NOMO-1 treated with dmso at 0.1 percent for 144 hours (cell line): ENCODE measurements around the gene PPP4R4.
A peak's percentile ranks its signal among the peaks of the same experiment; 100 is the strongest.
"Not testable (repeated sequence)": the region's sequence is repeated elsewhere in the genome, so short reads cannot be mapped to it uniquely, and the experiment has no call there.

Experiments
- DNase-seq: peaks from one replicate; lab custom pipeline; 2025; ENCODE audit not compliant: unreplicated experiment; lab: John Stamatoyannopoulos, UW

PPP4R4 gene

DNA sequence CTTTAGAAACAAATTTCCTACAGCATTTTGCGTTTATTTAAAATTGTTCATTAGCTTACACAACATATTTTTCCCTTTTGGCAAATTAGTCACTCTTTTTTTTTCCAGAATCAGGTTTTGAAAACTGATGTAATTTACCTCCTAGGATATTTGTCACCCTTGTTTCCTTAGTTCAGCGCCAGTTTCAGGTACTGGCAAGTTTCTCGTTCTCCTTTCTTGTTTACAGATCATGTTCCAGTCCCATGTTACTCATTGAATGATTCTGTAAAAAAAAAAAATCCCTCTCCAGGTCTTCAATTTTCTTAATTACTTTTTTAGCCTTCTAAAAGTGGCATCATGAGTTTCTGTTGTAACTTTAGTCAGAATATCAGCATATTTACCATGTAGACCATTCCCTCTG lies 2.7 kb downstream of the PPP4R4 start:
- DNase-seq = no peak

DNA sequence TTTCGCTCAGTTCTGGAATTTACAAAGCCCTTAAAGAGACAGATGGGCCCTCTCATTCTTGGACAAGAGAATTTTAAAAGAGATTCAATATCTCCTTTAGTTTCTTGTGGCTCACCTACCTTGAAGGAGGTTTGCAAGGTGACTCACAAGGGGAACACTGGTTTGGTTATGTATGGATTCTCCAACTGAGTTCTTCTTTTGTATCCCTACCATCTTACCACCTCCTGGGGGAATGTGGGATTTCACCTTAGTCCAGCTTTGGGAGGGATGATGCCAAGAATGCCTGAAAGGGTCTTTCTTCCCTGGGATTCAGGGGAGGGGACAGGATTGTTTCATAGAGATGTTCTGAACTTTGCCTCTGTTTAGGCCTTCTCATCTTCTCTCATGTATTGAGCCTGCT lies 3.7 kb downstream of the PPP4R4 start:
- DNase-seq = no peak

DNA sequence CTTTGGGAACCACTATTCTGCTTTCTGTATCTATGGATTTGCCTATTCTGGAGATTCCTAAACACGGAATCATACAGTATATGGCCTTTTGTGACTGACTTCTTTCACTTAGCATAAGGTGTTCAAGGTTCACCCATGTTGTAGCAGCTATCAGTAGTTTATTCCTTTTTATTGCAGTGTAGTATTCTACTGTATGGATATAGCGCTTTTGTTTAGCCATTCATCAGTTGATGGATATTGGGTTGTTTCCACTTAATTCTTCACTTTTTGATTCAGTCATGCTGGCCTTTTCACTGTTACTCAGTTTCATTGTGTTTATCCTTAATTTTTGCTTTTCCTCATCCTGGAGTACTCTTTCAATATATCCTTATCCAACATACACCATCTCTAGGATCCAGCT lies 5.1 kb downstream of the PPP4R4 start:
- no peak for DNase-seq

DNA sequence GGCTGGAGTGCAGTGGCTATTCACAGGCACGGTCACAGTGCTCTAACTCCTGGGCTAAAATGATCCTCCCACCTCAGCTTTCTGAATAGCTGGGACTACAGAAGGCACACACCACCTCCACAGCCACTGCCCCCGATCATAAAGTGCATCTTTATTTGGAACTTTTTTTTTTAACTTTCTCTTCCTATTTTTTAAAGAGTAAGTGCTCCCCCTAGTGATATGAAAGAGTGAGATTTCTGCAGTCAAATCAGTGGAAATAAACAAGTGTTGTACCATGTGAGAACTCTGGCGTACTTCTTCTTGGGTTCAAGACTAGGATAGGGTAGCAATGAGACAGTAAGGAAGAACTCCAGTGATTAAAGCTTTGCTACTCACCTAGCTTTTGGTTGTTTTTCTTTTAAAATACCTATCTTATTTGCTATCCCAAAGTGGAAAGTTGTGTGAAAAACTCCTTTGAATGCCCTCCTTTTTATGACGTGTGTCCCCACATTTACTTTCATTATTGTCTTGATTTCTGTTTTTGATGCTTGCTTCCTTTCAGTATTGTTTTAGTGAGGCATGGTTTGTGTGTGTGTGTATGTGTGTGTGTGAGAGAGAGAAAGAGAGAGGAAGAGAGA lies 6.6 kb downstream of the PPP4R4 start:
- peak; percentile 42 for DNase-seq

DNA sequence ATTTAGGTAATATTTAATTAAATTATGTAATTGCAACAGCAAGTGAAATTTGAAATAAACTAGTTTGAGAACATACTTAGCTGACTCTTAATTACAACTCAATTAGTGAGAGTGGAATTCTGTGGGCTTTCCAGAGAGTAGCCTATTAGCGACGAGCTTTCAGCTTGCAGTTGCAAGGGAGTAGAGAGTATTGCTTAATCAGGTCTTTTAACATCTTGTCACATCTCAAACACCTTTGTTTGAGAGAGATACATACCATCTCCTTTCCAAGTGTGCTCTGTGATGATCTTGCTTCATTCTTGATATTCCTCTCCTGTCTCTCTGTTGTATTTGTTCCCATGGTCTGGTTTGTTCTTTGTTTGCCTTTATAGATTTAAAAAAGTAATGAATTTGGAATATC lies 7.7 kb downstream of the PPP4R4 start:
- no peak for DNase-seq

DNA sequence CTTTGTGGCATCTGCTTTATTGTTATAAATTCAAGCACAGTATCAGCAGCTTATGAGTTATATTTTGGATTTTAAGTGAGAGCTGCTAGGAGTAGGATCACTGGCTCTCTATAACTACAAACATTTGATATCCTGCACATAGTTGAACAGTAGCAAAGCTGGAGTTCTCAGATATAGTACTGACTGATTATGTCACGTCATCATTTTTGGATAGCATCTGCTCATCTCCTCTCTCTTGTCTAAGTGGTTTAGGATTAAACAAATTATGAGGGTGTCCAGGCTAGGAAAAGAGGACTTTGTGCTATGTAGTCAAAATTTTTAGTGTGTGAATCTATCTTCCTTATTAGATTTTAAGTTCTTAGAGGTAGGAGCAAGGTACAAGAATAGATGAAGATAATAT lies 18.4 kb downstream of the PPP4R4 start:
- DNase-seq = no peak

GRCh38 chr14:94193776-94194175 lies 19.7 kb downstream of the PPP4R4 start:
- DNase-seq = no peak

GRCh38 chr14:94196057-94196456 lies 21.9 kb downstream of the PPP4R4 start:
- DNase-seq = no peak

GRCh38 chr14:94203473-94204210 lies 29.5 kb downstream of the PPP4R4 start:
- DNase-seq = no peak

DNA sequence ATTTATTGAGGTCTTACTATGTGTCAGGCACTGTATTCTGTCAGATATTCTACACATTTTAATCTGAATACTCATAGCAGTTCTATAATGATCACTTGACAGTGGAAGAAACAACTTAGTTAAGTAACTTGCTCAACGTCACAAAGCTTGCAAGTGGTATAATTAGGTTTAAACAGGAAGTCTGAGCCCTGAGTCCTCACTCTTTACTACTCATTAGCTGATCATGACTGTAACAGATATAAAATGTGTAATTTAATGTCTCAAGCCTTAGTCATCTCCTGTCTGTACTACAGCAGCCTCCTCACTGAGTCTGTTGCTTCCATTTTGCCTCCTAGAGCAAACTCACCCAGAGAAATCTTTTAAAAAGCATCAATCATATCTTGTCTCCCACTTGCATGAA lies 38.9 kb downstream of the PPP4R4 start:
- DNase-seq = peak; percentile 41

DNA sequence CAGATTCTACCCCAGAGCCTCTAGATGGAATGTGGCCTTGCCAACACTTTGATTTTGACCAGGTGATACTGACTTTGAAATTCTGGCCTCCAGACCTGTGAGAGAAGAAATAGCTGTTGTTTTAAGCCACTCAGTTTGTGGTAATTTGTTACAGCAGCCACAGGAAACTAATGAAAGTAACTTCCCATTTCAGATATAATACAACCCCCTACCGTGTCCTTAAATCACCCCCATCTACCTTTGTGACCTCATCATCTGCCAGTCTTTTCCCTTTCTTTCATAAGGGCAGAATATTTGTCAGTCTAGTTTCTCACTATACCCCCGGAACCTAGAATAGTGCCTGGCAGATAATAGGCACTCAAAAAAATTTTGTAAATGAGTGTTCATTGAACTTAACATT lies 39.6 kb downstream of the PPP4R4 start:
- DNase-seq = no peak

DNA sequence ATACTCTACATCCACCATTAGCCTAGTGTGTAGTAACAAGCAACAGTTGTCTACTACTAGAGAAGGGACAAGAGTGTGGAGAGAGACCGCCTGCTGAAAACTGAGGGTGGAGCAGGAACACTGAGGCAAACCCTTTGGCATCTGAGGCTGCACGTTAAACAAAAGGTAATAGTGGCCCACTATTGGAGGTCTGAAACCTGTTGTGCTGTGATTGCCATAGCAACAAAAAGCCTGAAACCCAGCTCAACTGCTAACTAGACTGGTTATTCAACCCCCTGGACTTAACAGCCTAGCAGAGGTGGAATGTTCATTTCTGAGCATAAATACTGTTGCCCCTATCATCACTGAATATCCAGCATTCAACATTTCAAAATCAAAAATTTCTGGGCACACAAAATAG lies 43.0 kb downstream of the PPP4R4 start:
- DNase-seq = no peak

DNA sequence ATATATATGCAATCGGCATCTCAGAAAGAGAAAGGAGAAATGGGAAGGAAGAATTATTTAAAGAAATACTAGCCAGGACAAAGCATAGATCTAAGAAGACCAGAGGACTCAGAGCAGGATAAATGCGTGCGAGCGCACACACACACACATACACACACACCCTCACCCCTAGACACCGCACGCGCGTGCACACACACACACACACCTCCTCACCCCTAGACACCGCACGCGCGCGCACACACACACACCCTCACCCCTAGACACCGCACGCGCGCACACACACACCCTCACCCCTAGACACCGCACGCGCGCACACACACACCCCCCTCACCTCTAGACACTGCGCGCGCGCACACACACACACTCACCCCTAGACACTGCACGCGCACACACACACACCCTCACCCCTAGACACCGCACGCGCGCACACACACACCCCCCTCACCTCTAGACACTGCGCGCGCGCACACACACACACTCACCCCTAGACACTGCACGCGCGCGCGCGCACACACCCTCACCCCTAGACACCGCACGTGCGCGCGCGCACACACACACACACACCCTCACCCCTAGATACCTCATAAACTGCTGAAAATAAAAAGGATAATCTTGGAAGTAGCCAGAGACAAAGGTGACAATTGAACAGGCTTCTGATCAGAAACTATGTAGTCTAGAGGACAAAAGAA lies 44.2 kb downstream of the PPP4R4 start:
- DNase-seq = not testable (repeated sequence)

- no peak for DNase-seq
These were observed 49.9 kb downstream of the PPP4R4 start for GRCh38 chr14:94224040-94224439.

- no peak for DNase-seq
These were observed 51.6 kb downstream of the PPP4R4 start for GRCh38 chr14:94225460-94226378.

- no peak for DNase-seq
These were observed 52.9 kb downstream of the PPP4R4 start for GRCh38 chr14:94227029-94227428.

GRCh38 chr14:94237046-94237445 lies 62.9 kb downstream of the PPP4R4 start:
- DNase-seq = no peak

DNA sequence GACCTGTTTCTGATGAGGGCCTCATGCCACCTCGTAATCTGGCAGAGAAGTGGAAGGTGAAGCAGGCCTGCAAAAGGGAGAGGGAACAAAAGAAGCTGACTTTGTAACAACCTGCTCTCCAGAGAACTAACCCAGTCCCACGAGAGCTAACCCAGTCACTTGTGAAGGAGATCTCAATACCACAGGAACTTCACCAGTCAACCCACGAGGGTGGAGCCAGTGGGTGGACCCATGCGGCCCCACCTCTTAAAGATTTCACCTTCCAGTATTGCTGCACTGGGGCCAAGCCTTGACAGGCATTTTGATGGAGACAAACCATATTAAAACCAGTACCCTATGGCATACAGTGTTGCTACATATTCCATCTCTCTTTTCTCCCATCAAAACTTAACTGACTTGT lies 63.9 kb downstream of the PPP4R4 start:
- DNase-seq = no peak

DNA sequence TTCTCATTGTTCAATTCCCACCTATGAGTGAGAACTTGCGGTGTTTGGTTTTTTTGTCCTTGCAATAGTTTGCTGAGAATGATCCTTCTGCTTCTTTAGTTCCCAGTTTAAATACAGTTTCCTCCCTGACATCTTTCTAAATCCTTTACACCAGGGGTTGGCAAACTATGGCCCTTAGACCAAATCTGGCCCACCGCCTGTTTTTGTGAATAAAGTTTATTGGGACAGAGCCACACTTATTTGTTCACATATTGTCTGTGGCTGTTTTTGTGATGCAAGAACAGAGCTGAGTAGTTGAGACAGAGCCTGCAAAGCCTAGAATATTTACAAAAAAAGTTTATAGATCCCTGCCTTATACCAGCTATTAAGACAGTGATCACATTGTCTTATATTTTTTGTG lies 65.3 kb downstream of the PPP4R4 start:
- DNase-seq = no peak

DNA sequence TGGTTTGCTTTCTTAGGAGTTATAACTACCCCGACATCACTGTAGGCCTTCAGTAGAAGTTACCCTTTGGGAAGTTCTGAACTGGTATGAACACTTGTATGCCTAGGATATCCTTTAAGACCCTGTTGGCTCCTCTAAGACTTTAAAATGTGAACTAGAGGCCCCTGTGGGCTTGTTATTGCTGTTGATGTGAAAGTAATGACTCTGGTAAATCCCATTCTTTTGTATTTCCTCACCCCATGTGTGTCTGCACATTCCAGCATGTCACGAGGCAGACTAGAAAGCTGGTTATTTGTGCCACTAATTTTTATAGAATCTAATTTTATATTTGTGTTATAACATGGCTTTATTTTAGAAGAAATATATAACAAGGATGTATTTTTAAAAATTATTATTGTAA lies 70.1 kb downstream of the PPP4R4 start:
- no peak for DNase-seq

GRCh38 chr14:94264195-94264594 lies 90.1 kb downstream of the PPP4R4 start:
- DNase-seq = not testable (repeated sequence)
